ENCODE measurements around the gene OPA3.

The OPA3 gene

GRCh38 chr19:45500918-45501729 lies 83.5 kb downstream of the OPA3 start:
- DNase-seq: no peak

GRCh38 chr19:45499196-45500180 lies 85.1 kb downstream of the OPA3 start:
- DNase-seq: peak; percentile 79

- peak; percentile 74 for DNase-seq
Measured at GRCh38 chr19:45498411-45499195, 86.0 kb downstream of the OPA3 start, which contains the start of gene PPM1N. PPM1N (plus strand) TSS chr19:45498443; CDS start chr19:45498473, 30 bp downstream.

- no peak for DNase-seq
Measured at GRCh38 chr19:45497791-45498190, 86.8 kb downstream of the OPA3 start.

- DNase-seq: peak; percentile 45
Measured at GRCh38 chr19:45496349-45496953, 88.2 kb downstream of the OPA3 start.

- DNase-seq: no peak
Measured at GRCh38 chr19:45495178-45495577, 89.4 kb downstream of the OPA3 start.

- DNase-seq: no peak
Measured at GRCh38 chr19:45494261-45494916, 90.2 kb downstream of the OPA3 start.

GRCh38 chr19:45492627-45493470 lies 91.8 kb downstream of the OPA3 start:
- DNase-seq: no peak

GRCh38 chr19:45492137-45492626 lies 92.4 kb downstream of the OPA3 start:
- no peak for DNase-seq

- DNase-seq: no peak
Measured at GRCh38 chr19:45489216-45489855, 95.3 kb downstream of the OPA3 start.

- no peak for DNase-seq
Measured at GRCh38 chr19:45488708-45489107, 95.9 kb downstream of the OPA3 start.

GRCh38 chr19:45485305-45486077 lies 99.1 kb downstream of the OPA3 start:
- peak; percentile 96 for DNase-seq

GRCh38 chr19:45484273-45484945 lies 100.2 kb downstream of the OPA3 start:
- DNase-seq: no peak

GRCh38 chr19:45483033-45483432 lies 101.6 kb downstream of the OPA3 start:
- no peak for DNase-seq

GRCh38 chr19:45478454-45479238 lies 106.0 kb downstream of the OPA3 start:
- peak; percentile 95 for DNase-seq

- DNase-seq: peak; percentile 77
Measured at GRCh38 chr19:45477713-45478453, 106.7 kb downstream of the OPA3 start.
